ENCODE results near the gene B3GNT7.
"Not testable (repeated sequence)": the region's sequence is repeated elsewhere in the genome, so short reads cannot be mapped to it uniquely, and the experiment has no call there.

Gene B3GNT7

DNA sequence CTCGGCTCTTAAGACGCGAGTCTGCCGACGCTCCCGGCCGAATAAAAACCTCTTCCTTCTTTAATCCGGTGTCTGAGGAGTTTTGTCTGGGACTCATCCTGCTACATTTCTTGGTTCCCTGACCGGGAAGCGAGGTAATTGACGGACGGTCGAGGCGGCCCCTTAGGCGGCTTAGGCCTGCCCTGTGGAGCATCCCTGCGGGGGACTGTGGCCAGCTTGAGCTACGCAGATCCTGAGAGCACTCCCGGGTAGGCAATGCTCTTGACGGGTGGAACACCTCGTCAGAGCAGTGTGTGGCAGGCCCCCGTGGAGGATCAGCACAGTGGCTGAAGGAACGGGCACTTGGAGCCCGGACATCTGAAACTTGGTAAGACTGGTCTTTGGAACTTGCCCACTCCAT lies 5.6 kb downstream of the B3GNT7 start:
- DNase-seq (ENCODE audit: low spot score): not testable (repeated sequence)

DNA sequence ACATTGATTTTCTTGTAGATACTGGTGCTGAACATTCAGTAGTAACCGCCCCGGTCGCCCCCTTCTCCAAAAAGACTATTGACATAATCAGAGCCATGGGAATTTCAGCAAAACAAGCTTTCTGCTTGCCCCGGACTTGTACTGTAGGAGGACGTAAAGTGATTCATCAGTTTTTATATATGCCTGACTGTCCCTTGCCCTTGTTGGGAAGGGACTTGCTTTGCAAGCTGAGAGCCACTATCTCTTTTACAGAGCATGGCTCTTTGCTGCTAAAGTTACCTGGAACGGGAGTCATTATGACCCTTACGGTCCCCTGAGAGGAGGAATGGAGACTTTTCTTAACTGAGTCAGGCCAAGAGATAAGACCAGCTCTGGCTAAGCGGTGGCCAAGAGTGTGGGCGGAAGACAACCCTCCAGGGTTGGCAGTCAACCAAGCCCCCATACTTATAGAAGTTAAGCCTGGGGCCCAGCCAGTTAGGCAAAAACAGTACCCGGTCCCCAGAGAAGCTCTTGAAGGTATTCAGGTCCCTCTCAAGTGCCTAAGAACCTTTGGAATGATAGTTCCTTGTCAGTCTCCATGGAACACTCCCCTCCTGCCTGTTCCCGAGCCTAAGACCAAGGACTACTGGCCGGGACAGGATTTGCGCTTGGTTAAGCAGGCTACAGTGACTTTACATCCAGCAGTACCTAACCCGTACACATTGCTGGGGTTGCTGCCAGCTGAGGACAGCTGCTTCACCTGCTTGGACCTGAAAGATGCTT lies 8.1 kb downstream of the B3GNT7 start:
- DNase-seq (ENCODE audit: low spot score): not testable (repeated sequence)

GRCh38 chr2:231404183-231404578 lies 8.7 kb downstream of the B3GNT7 start:
- not testable (repeated sequence) for DNase-seq (ENCODE audit: low spot score)

DNA sequence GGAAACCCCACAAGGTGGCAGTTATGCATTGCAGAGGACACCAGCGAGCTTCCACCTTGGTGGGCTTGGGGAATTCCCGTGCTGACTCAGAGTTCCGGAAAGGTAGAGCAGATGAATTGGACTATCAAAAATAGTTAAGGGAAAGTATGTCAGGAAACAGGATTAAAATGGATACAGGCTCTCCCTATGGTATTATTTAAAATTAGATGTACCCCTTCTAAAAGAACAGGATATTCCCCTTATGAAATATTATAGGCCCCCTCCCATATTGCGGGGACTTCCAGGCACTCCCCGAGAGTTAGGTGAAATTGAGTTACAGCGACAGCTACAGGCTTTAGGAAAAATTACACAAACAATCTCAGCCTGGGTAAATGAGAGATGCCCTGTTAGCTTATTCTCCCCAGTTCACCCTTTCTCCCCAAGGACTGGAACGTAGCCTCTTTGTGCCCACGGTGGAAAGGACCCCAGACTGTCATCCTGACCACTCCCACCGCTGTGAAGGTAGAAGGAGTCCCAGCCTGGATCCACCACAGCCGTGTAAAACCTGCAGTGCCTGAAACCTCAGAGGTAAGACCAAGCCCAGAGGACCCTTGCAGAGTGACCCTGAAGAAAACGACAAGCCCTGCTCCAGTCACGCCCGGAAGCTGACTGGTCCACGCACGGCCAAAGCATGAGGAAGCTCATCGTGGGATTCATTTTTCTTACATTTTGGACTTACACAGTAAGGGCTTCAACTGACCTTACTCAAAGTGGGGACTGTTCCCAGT lies 10.3 kb downstream of the B3GNT7 start:
- not testable (repeated sequence) for DNase-seq (ENCODE audit: low spot score)

- DNase-seq (ENCODE audit: low spot score): not testable (repeated sequence)
Measured at GRCh38 chr2:231407686-231408085, 12.2 kb downstream of the B3GNT7 start.

GRCh38 chr2:231408304-231408703 lies 12.8 kb downstream of the B3GNT7 start:
- DNase-seq (ENCODE audit: low spot score): not testable (repeated sequence)

DNA sequence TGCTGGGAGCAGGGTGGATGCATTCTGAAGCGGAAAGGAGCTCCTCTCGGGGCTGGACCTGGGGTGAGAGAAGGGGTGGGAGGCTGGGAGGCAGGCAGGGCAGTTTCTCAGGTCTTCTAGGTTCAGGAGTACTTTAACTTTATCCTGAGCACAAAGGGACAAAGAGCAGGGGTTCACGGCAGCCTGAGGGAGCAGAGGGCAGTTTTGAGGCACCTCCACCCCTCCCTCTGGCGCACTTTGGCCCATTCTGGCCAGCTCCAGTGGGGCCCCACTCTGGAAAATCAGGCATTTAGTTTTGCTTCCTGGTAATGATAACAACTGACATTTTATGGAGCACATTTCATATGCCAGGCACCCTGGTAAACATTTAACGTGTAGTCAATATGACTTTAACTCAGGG lies 14.3 kb downstream of the B3GNT7 start:
- DNase-seq (ENCODE audit: low spot score): no peak

DNA sequence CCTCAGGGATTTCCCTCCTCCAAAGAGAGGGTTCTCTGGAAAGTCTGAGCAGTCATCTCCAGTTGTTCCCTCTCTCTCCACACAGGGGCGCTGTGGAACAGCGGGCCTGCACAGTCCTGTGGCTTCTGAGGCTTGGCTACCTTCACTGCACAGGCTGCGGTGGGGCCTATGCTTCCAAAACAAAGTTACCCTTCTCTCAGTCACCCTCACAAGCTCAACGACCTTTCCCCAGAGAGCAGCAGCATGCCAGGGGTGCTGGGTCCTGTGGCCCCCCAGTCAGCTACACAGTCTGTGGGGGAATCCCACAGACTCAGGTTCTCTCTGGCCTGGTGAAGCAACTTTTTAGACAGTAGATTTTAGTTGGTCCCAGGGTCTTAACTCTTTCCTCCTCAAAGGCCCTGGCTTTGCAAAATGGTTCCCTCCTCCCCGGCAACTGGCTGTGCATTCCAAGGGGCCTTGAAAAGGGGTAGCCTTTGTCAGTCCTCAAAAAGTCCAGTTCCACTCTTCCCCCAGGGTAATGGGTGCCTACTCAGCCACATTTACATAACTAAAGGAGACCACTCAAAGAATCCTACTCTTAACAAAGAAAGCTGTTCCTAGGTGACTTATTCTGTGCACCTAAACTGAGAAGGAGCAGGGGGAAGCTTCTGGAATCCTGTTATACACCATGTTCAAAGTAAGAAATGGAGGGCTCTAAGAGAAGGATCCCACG lies 14.9 kb downstream of the B3GNT7 start:
- DNase-seq (ENCODE audit: low spot score): no peak

DNA sequence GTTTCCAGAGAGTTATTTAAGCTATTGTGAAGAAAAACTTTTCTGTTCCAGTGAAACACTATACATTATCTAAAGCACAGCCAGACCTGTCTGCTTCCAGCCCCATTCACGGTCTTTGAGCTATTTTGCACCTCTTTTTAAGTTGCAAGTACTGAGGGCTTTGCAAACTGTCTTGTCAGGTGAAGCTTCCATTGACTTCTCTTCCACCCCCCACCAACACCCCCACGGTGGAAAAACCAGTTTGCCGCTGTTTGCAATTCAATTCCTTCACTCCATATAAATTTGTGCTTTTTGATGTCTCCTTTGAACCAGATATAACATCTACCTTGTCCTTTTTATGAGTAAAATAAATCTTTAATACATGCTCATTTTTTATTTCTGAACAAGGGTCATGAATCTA lies 15.7 kb downstream of the B3GNT7 start:
- DNase-seq (ENCODE audit: low spot score): no peak

- DNase-seq (ENCODE audit: low spot score): peak; percentile 81
Measured at GRCh38 chr2:231411831-231412617, 16.5 kb downstream of the B3GNT7 start.

DNA sequence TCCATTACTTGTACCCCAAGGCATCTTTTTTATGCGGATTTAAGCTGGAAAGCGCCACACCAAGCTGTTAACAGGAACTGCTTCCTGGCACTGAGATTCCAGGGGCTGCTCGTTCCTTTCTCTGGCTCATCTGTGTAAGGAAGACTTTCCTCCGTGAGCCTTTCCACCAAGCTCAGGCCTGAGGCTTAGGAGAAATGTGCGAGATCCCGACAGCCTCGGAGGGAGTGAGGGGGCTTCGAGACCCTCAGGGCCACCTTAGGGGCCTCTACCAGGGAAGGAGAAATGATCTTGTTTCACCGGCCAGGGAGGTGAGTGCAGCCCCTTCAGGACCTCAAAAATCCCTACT lies 17.1 kb downstream of the B3GNT7 start:
- no peak for DNase-seq (ENCODE audit: low spot score)

GRCh38 chr2:231413456-231413855 lies 17.9 kb downstream of the B3GNT7 start:
- DNase-seq (ENCODE audit: low spot score): no peak

- no peak for DNase-seq (ENCODE audit: low spot score)
Measured at GRCh38 chr2:231413921-231414476, 18.5 kb downstream of the B3GNT7 start.

DNA sequence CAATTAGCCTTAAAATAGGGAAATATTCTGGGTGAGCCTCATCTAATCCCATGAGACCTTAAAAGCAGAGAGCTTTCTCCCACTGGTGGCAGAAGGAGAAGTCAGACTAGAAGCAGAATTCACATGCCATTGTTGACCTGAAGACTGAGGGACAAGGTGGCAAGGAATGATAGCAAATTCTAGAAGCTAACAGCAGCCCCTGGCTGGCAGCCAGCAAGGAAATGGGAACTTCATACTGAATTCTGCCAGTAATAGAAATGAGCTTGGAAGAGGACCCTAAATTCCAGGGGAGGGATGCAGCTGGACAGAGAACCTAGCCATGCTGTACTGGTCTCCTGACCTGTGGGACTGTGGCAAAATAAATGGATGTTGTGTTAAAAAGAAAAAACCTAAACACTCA lies 19.5 kb downstream of the B3GNT7 start:
- DNase-seq (ENCODE audit: low spot score): no peak

- no peak for DNase-seq (ENCODE audit: low spot score)
Measured at GRCh38 chr2:231418820-231419640, 23.5 kb downstream of the B3GNT7 start.

- DNase-seq (ENCODE audit: low spot score): no peak
Measured at GRCh38 chr2:231421051-231421580, 25.6 kb downstream of the B3GNT7 start.

- no peak for DNase-seq (ENCODE audit: low spot score)
Measured at GRCh38 chr2:231422056-231422455, 26.5 kb downstream of the B3GNT7 start.

- no peak for DNase-seq (ENCODE audit: low spot score)
Measured at GRCh38 chr2:231423176-231423575, 27.7 kb downstream of the B3GNT7 start.

DNA sequence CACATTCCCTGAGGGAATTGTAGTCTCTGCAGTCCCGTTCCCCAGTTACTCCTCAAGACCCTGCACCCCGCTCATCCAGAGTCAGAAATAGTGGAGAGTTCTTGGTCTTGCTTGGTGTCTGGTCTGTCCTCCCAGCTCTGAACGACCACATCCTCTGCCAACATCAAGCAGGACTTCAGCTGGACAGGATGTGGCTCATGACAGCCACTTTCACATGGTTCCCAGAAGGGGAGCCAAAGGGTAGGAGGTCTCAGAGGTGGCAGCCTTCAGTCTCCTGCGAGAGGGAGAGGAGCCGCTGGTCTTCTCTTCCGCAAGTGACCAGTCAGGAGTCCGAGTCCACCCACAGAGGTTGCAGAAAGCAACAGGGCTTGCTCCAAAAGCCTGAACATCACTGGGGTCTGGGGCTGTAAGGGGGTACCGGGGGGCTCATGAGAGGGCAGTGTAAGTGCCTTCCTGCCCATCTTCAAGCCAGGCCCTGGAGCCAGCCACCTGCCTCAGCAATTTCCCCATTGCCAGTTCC lies 29.8 kb downstream of the B3GNT7 start:
- DNase-seq (ENCODE audit: low spot score): no peak
